ENCODE data around the gene P2RY11.

The P2RY11 gene

GRCh38 chr19:10135551-10136334 is 24.2 kb downstream of the P2RY11 start:
- TF ChIP-seq Cebpa-rat (IDR thresholded peaks at IDR 0.05) = no peak
- Histone ChIP-seq H3K36me3 (peaks cover 81 to 100% (median 98%) of the 10 kb centered on the region in 11 experiments), H3K4me2 (peak overlapping the region; percentile 69 to 88 (median 79))

GRCh38 chr19:10136936-10137335 is 25.4 kb downstream of the P2RY11 start:
- H3K4me3 ChIP-seq = no peak overlapping the region
- no peaks in the 10 kb centered on the region for H3K27me3 ChIP-seq
- peaks cover 82 to 100% (median 100%) of the 10 kb centered on the region in 10 experiments for H3K4me1 ChIP-seq

More at GRCh38 chr19:10135551-10136334, 24.2 kb downstream of the P2RY11 start:
- peak overlapping the region; percentile 58 to 99 (median 82) for H3K27ac ChIP-seq
- H3K4me1 ChIP-seq = peaks cover 94 to 100% (median 100%) of the 10 kb centered on the region in 10 experiments
- H4K20me1 ChIP-seq = peaks cover 0 to 43% (median 9%) of the 10 kb centered on the region in 11 experiments; a peak in 12 of 22 replicates
- no peaks in the 10 kb centered on the region for H3K27me3 ChIP-seq
- peak overlapping the region; percentile 49 to 74 (median 66); a peak in 21 of 22 replicates for H3K9ac ChIP-seq
- H3K4me3 ChIP-seq = peak overlapping the region in 3 of 10 experiments; percentile 27 to 33 (median 31); a peak in 5 of 20 replicates
- peaks cover 0 to 12% (median 3%) of the 10 kb centered on the region in 11 experiments; a peak in 9 of 22 replicates for H3K9me3 ChIP-seq (replicated peaks in 1 of 11)

GRCh38 chr19:10137751-10138682 is 26.5 kb downstream of the P2RY11 start:
- H3K4me2 ChIP-seq = peak overlapping the region; percentile 28 to 88 (median 77); a peak in 20 of 22 replicates

More at GRCh38 chr19:10136936-10137335, 25.4 kb downstream of the P2RY11 start:
- no peak for TF ChIP-seq Cebpa-rat (IDR thresholded peaks at IDR 0.05)
- Histone ChIP-seq H3K36me3 (peaks cover 87 to 100% (median 98%) of the 10 kb centered on the region in 11 experiments), H3K27ac (peak overlapping the region in 10 of 11 experiments; percentile 15 to 99 (median 75); a peak in 17 of 22 replicates), H4K20me1 (peaks cover 0 to 54% (median 10%) of the 10 kb centered on the region in 11 experiments; a peak in 13 of 22 replicates), H3K9ac (peak overlapping the region in 7 of 11 experiments; percentile 17 to 74 (median 66); a peak in 8 of 22 replicates), H3K4me2 (peak overlapping the region; percentile 69 to 88 (median 79); a peak in 18 of 22 replicates), H3K9me3 (replicated peaks in 1 of 11) (peaks cover 0 to 11% (median 3%) of the 10 kb centered on the region in 11 experiments; a peak in 9 of 22 replicates)

DNA sequence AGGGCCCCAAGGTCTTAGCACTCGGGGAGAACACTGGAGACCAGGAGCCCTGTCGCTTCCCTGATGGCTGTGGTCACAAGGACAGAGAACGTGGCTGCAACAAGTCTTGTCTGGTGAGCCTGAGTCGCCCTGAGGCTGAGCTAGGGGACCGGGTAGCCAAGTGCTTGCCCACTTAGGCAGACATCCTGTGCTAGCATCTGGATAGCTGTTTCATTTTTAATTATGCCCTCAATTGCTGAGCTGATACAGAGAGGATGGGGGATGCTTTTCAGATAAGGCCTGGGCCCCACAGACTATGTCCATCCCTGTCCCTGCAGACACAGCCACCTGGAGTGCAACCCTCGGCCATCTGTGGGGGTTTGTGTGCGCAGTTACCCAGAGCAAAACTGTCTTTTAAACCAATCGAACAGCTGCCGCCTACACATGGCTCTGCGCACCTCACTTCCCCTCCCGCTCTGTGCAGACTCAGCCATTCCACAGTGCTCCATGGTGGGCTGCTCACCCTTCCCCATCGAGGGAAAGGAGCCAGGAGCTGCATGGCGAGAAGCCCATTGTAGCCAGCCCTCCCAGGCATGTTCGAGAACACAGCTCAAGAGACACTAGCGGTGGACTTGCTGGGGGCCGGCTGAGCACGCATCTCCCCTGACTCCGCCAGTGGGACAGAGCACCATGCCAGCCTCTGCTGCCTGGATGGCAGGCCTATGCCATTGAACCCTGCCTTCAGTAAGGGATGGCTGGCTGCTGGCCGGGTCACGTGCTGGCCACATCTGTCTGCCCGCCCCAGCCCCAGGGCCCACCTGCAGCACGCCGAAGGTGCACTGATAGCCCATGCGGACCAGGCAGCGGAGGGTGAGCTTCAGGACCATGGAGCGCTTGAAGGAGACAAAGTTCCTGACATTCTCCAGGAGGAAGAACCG is 27.6 kb downstream of the P2RY11 start:
- Histone ChIP-seq H3K27me3 (no peaks in the 10 kb centered on the region), H3K9me3 (replicated peaks in 1 of 11) (no peaks in the 10 kb centered on the region), H3K4me2 (peak overlapping the region; percentile 28 to 88 (median 77)), H3K27ac (peak overlapping the region in 9 of 11 experiments; percentile 25 to 95 (median 64); a peak in 16 of 22 replicates), H3K9ac (peak overlapping the region in 9 of 11 experiments; percentile 28 to 64 (median 44); a peak in 15 of 22 replicates), H4K20me1 (peaks cover 0 to 67% (median 15%) of the 10 kb centered on the region in 11 experiments; a peak in 14 of 22 replicates), H3K4me1 (peaks cover 66 to 92% (median 86%) of the 10 kb centered on the region in 10 experiments), H3K36me3 (peaks cover 94 to 100% (median 99%) of the 10 kb centered on the region in 11 experiments), H3K4me3 (no peak overlapping the region)
- no peak for TF ChIP-seq Cebpa-rat (IDR thresholded peaks at IDR 0.05)

More at GRCh38 chr19:10137751-10138682, 26.5 kb downstream of the P2RY11 start:
- peak overlapping the region in 8 of 11 experiments; percentile 16 to 66 (median 31); a peak in 10 of 22 replicates for H3K9ac ChIP-seq
- peaks cover 0 to 1% (median 0%) of the 10 kb centered on the region in 11 experiments; a peak in 3 of 22 replicates for H3K9me3 ChIP-seq (replicated peaks in 1 of 11)
- peaks cover 88 to 100% (median 98%) of the 10 kb centered on the region in 11 experiments for H3K36me3 ChIP-seq
- H4K20me1 ChIP-seq = peaks cover 0 to 65% (median 15%) of the 10 kb centered on the region in 11 experiments; a peak in 14 of 22 replicates
- peaks cover 71 to 100% (median 98%) of the 10 kb centered on the region in 10 experiments for H3K4me1 ChIP-seq
- no peak for TF ChIP-seq Cebpa-rat (IDR thresholded peaks at IDR 0.05)
- H3K4me3 ChIP-seq = no peak overlapping the region
- peak overlapping the region in 9 of 11 experiments; percentile 22 to 99 (median 92); a peak in 16 of 22 replicates for H3K27ac ChIP-seq
- no peaks in the 10 kb centered on the region for H3K27me3 ChIP-seq

DNA sequence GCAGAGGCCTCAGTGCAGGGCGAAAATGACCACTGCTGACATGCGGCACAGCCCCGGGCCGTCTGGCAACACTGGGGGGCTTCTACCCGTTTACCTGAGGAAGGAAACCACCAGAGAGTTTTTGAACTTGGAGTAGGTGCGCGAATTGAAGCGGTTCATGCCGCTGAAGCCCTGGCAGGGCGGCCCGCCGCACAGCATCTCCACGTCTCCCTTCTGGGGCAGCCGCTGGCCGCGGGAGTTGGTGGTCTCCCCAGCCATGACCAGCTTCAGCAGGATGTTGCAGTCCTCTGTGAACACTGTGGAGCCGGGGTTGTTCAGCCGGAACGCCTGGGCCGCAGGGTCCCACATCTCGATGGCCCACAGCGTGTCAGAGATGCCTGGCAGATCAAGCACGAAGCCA is 28.5 kb downstream of the P2RY11 start:
- no peak for TF ChIP-seq Cebpa-rat (IDR thresholded peaks at IDR 0.05)
- H3K9me3 ChIP-seq (replicated peaks in 1 of 11) = no peaks in the 10 kb centered on the region
- H3K27ac ChIP-seq = peak overlapping the region in 9 of 11 experiments; percentile 25 to 95 (median 62); a peak in 17 of 22 replicates
- H3K36me3 ChIP-seq = peaks cover 97 to 100% (median 100%) of the 10 kb centered on the region in 11 experiments
- H3K4me2 ChIP-seq = peak overlapping the region; percentile 28 to 88 (median 77)
- H3K4me3 ChIP-seq = no peak overlapping the region
- H4K20me1 ChIP-seq = peaks cover 0 to 72% (median 15%) of the 10 kb centered on the region in 11 experiments; a peak in 14 of 22 replicates
- H3K9ac ChIP-seq = peak overlapping the region in 10 of 11 experiments; percentile 28 to 64 (median 44); a peak in 16 of 22 replicates
- no peaks in the 10 kb centered on the region for H3K27me3 ChIP-seq
- H3K4me1 ChIP-seq = peaks cover 66 to 84% (median 78%) of the 10 kb centered on the region in 10 experiments

GRCh38 chr19:10141479-10141878 is 30.0 kb downstream of the P2RY11 start:
- 0 out of 22 replicates have a peak overlapping the region, but pooled peaks of 1 of the 11 experiments have one; percentile 14 for H3K9ac ChIP-seq
- H3K4me3 ChIP-seq = no peak overlapping the region
- H3K36me3 ChIP-seq = peaks cover 98 to 100% (median 100%) of the 10 kb centered on the region in 11 experiments
- TF ChIP-seq Cebpa-rat (IDR thresholded peaks at IDR 0.05) = no peak
- no peak overlapping the region for H3K27ac ChIP-seq
- no peaks in the 10 kb centered on the region for H3K27me3 ChIP-seq
- H3K4me1 ChIP-seq = peaks cover 58 to 68% (median 63%) of the 10 kb centered on the region in 10 experiments
- H4K20me1 ChIP-seq = peaks cover 0 to 67% (median 26%) of the 10 kb centered on the region in 11 experiments; a peak in 14 of 22 replicates
- no peaks in the 10 kb centered on the region for H3K9me3 ChIP-seq (replicated peaks in 1 of 11)
- H3K4me2 ChIP-seq = peak overlapping the region in 6 of 11 experiments; percentile 6 to 88 (median 76); a peak in 8 of 22 replicates

DNA sequence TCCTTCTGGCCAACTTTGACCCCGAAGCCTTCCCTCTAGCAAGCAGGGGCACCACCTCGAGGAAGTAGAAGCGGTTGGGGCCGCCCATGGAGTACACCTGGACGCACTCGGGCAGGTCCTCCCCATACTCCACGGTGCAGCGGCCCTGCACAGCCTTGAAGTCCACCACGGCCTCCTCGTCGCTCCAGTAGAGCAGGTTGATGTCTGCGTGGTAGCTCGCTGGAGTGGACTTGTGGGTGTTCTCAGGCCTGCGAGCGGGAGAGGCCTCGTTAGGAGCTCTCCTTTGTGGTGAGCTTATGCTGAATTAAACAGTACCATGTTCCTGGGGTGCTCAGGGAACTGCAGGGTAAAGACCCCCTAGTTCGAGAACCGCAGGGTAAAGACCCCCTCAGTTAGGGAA is 30.5 kb downstream of the P2RY11 start:
- peaks cover 98 to 100% (median 100%) of the 10 kb centered on the region in 11 experiments for H3K36me3 ChIP-seq
- H3K9ac ChIP-seq = no peak overlapping the region
- peaks cover 53 to 63% (median 58%) of the 10 kb centered on the region in 10 experiments for H3K4me1 ChIP-seq
- no peaks in the 10 kb centered on the region for H3K27me3 ChIP-seq
- H3K4me3 ChIP-seq = no peak overlapping the region
- no peak overlapping the region for H3K27ac ChIP-seq
- peak overlapping the region in 5 of 11 experiments; percentile 6 to 88 (median 77); a peak in 3 of 22 replicates for H3K4me2 ChIP-seq
- no peak for TF ChIP-seq Cebpa-rat (IDR thresholded peaks at IDR 0.05)
- peaks cover 0 to 66% (median 26%) of the 10 kb centered on the region in 11 experiments; a peak in 14 of 22 replicates for H4K20me1 ChIP-seq
- H3K9me3 ChIP-seq (replicated peaks in 1 of 11) = no peaks in the 10 kb centered on the region

Measured in BLaER1 treated with 17β-estradiol and CSF1 and Interleukin-3, amounts not matched to agents 10 nM and 100 nM (cell line).